ENCODE data around the gene GMDS.

- TF ChIP-seq CTCF (conservative IDR thresholded peaks at IDR 0.05; ENCODE audit: low read depth in 2 of 2): no peak
- no peak for TF ChIP-seq EZH2phosphoT487 (IDR thresholded peaks at IDR 0.05; ENCODE audit: unreplicated experiment)
- TF ChIP-seq CREB1 (CRISPR knock-in tag; IDR thresholded peaks at IDR 0.05; ENCODE audit: low read depth): no peak
- TF ChIP-seq POLR2AphosphoS5 (IDR thresholded peaks at IDR 0.05; ENCODE audit: low read depth): no peak
- TF ChIP-seq EZH2 (IDR thresholded peaks at IDR 0.05; ENCODE audit: low read depth, unreplicated experiment): no peak
- TF ChIP-seq REST (IDR thresholded peaks at IDR 0.05; ENCODE audit: unreplicated experiment): no peak
- TF ChIP-seq NANOG (IDR thresholded peaks at IDR 0.05; ENCODE audit: borderline replicate concordance): no peak
- TF ChIP-seq ZNF331 (CRISPR knock-in tag; IDR thresholded peaks at IDR 0.05; ENCODE audit: low read depth): no peak
- TF ChIP-seq JUNB (IDR thresholded peaks at IDR 0.05; ENCODE audit: unreplicated experiment): no peak
- TF ChIP-seq ETS1 (IDR thresholded peaks at IDR 0.05): no peak
- no peak for TF ChIP-seq STAT1 (IDR thresholded peaks at IDR 0.05; ENCODE audit: unreplicated experiment)
These were observed 483.2 kb downstream of the GMDS start for GRCh38 chr6:1762203-1762602.
